ENCODE results near the gene CST11.
"Not testable (repeated sequence)": the region's sequence is repeated elsewhere in the genome, so short reads cannot be mapped to it uniquely, and the experiment has no call there.

CST11 gene

DNA sequence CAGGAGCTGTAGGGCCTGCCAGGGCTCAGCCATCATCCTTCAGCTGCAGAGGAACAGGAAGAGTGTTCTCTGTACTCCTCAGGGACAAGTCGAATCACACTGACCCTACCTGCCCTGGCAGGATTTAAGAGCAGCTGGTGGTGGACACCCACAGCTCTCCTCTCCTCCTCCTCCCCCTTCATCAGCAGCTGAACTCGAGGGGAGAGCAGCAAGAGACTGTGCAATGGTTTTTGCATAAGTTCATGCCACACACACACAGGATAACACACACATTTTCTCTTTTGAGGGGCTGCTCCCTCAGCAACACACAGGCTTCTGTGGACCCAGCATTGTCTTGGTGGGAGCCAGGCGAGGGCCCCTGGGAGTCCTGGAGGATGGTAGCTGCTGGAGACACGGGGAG lies at the start of gene CST11:
CST11 (minus strand) TSS at position 101 of the 400 bp plus-strand sequence; CDS start at position 36, 65 bp downstream.
- no peak for DNase-seq (ENCODE audit: insufficient read length, low spot score)
- no peak for FAIRE-seq

GRCh38 chr20:23501926-23502325 lies 49.2 kb upstream of the CST11 start:
- no peak for DNase-seq (ENCODE audit: insufficient read length, low spot score)
- no peak for FAIRE-seq

DNA sequence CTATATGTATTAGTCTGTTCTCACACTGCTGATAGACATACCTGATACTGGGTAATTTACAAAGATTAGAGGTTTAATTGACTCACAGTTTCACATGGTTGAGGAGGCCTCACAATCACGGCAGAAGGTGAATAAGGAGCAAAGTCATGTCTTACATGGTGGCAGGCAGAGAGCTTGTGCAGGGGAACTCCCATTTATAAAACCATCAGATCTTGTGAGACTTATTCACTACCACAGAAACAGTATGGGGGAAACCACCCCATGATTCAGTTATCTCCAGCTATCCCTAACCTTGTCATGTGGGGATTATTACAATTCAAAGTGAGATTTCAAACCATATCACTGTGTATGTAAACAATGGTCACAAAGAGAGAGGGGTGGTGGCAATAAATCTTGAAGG lies 44.9 kb upstream of the CST11 start:
- no peak for DNase-seq (ENCODE audit: insufficient read length, low spot score)
- no peak for FAIRE-seq

DNA sequence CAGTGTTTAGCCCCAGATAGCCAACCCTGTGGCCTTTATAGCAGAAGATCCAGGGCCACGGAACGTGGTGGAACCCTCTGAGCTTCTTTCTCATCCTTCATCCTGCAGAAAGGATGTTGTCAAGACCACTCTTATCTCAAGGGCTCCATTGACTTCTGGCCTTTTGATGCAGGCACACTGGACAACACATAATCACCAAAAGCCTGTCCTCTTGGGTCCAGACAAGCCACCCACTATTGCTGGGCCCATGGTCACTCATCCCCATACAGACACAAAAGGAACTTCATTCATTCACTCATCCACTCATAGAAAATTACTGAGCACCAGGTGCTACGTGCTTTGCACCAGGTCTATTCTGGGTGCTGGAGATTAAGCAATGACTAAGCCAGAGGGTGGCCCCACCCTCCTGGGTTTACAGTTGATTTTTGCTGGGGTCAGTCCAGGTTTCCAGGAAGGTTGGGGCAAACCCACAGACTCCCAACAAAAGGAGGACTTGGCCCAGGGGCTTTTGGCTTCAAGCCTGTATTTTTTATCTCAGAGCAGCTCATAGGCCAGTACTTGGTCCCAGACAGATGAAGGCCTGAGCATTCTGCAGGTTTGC lies 40.6 kb upstream of the CST11 start:
- no peak for DNase-seq (ENCODE audit: insufficient read length, low spot score)
- no peak for FAIRE-seq

DNA sequence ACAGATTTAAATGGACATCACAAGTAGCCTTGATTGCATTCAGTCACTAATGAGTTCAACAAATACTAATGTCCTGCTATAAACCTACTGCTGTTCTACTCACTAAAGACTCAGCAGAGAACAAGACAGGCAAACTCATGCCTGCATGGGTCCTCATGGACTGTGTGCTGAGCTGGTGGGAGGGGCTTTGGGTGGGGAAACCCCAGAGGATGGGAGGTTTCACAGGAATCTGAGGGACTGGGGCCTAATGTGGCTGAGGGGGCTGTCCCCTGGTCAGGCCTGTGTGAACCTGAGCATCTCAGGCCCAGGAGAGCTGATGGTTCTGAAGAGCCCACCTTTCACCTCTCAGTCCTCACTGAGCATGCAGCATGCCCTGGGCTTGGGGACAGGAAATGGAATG lies 39.6 kb upstream of the CST11 start:
- no peak for FAIRE-seq
- no peak for DNase-seq (ENCODE audit: insufficient read length, low spot score)

DNA sequence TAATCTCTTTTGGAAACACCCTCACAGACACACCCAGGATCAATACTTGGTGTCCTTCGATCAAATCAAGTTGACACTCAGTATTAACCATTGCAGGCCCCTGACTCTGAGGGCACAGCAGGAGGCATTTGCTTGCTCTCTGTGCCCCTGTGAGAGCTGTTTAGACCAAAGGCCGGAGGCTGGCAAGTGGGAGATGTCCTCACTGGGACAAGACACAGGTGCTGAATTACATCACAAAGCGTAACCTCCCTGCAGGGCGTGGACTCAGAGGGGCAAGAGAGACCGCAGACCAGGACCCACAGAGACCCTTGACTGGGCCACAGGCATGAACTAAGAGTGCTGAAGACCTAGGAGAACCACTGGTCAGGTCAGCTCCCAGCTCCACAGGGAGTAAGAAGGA lies 38.1 kb upstream of the CST11 start, which contains the start of gene CST8:
CST8 (plus strand) TSS at position 301 of the 400 bp plus-strand sequence. CDS start 551 bp downstream, outside the sequence.
- no peak for FAIRE-seq
- DNase-seq (ENCODE audit: insufficient read length, low spot score): no peak

- FAIRE-seq: no peak
- no peak for DNase-seq (ENCODE audit: insufficient read length, low spot score)
Measured at GRCh38 chr20:23488996-23489395, 36.3 kb upstream of the CST11 start.

DNA sequence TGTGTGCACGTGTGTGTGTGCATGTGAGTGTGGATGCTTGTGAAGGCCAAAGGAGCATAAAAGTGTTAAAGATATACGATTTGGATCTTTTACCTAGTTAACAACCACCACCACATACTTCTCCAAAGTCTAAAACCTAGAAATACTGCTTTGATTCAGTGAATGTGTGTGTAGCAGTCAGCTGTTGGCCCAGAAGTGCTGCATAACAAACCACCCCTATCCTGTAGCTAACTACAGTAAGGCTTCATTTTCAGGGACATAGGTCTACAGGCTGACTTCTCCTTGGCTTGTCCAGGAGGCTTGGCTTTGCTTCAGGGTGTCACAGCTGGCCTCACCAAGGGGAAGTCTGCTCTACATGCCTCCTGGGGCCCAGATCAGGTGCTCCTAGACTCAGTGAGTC lies 35.8 kb upstream of the CST11 start:
- DNase-seq (ENCODE audit: insufficient read length, low spot score): no peak
- no peak for FAIRE-seq

DNA sequence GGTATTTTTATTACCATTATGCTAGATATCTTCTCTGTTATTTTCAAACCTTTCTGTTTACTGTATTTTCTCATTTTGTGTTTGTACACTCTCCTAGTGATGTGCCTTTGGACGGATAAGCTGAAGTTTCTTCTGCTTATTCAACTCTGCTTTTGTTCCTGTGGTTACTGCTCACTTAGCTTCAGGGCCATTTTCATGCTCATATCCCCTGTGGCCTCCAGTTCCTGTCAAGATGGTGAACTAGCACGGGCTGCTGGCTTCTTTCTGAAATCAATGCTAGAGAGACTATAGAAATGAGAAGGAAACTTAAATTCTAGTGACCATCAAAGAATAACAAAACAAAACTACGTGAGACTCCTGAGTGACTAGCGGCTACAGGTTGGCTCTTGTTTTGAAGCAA lies 31.4 kb upstream of the CST11 start:
- DNase-seq (ENCODE audit: insufficient read length, low spot score) (no peak), FAIRE-seq (no peak)

DNA sequence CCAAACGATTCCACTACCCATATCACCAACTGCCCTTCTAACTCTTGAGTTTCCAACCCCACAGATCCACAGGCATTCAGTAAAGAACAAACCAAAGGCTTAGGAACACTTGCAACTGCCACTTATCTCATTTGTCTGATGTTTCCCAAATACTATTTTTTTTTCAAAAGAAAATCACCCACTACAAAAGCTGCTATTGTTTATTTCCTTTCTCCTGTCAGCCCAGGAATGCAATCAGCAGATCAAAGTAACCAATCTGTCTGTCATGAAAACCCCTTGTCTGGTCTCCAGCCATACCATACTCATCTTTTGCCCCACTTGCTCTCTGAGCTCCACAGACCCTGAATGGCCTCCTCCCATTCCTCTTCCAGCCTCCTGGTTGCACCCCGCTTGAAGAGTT lies 29.5 kb upstream of the CST11 start:
- no peak for FAIRE-seq
- no peak for DNase-seq (ENCODE audit: insufficient read length, low spot score)

GRCh38 chr20:23479043-23479442 lies 26.4 kb upstream of the CST11 start:
- FAIRE-seq (no peak), DNase-seq (ENCODE audit: insufficient read length, low spot score) (no peak)

DNA sequence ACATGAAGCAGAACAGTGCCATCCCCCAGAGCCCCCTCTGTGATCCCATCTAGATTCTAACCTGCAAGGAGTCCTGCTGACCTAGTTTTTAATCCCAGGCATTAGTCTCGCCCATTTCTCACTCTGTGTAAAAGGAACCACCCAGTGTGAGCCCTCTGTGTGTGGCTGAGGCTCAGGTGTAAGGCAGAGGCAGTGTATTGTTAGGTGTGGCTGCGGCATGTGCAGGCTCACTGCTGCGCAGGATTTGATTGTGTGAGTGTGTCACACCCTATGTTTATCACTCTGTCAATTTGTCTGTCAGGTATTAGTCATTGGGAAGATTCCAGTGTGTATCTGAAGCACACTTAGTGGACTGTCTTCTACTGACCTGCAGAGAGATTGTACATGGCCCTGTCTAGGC lies 24.5 kb upstream of the CST11 start:
- no peak for DNase-seq (ENCODE audit: insufficient read length, low spot score)
- no peak for FAIRE-seq

DNA sequence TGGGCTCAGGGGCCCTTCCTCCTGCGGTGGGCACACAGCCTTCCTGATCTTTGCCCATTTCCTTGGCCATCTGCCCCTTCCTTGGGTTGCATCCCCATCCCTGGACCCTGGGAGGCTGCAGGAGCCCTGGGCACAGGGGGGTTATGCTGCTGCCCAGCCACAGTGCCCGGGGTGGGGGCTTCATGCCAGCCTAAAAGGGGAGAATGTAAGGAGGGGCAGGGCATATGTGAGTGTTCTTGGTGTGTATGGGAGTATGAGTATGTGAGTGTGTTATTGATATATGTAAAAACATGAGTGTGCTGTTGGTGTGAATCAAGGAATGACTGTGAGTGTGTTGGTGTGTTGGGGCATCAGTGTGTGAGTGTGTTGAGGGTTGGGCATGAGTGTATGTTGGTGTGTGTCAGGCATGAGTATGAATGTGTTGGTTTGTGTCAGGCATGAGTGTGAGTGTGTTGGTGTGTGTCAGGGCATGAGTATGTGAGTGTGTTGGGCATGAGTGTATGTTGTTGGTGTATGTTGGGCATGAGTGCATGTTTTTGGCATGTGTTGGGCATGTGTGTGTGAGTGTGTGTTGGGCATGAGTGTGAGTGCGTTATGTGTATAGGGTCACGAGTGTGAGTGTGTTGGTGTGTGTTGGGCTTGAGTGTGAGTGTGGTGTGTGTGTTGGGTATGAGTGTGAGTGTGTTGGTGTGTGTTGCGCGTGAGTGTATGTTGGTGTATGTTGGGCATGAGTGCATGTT lies 23.5 kb upstream of the CST11 start:
- FAIRE-seq (no peak), DNase-seq (ENCODE audit: insufficient read length, low spot score) (no peak)

DNA sequence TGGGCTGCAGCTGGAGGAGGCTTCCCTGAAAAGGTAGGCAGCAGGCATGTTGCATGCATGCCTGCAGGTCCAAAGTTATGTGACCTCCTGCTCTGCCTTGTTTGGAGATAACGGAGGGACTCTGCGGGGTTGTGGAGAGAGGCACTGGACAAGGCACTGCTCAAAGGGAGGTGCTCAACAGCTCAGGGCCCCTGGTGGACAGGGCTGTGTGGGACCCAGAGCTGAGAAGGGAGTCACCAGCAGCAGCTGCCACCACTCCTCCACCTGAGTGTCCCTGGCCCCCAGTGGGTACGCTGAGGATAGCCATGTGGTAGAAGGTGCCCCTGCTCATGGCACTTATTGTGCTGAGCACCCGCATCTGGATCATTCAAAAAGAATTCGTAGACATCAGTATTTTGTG lies 22.7 kb upstream of the CST11 start:
- FAIRE-seq: no peak
- DNase-seq (ENCODE audit: insufficient read length, low spot score): no peak

DNA sequence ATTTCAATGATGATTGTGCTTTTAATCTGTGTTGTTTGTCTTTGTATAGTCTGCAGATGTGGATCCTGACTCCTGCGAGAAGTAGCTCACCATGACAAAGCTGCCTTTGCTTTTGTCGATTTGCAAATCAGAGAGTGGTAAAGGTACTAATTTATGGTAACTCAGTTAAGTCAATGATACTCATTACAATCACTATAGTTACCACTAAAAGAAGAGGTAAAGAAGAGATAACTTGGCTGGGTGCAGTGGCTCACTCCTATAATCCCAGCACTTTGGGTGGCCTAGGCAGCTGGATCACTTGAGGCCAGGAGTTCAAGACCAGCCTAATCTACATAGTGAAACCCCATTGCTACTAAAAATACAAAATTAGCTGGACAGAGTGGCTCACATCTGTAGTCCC lies 20.6 kb upstream of the CST11 start:
- FAIRE-seq; DNase-seq (ENCODE audit: insufficient read length, low spot score): not testable (repeated sequence)

GRCh38 chr20:23472306-23472705 lies 19.6 kb upstream of the CST11 start:
- FAIRE-seq: not testable (repeated sequence)

GRCh38 chr20:23466961-23467360 lies 14.3 kb upstream of the CST11 start:
- DNase-seq (ENCODE audit: insufficient read length, low spot score); FAIRE-seq: not testable (repeated sequence)

More at GRCh38 chr20:23472306-23472705, 19.6 kb upstream of the CST11 start:
- not testable (repeated sequence) for DNase-seq (ENCODE audit: insufficient read length, low spot score)

GRCh38 chr20:23461180-23461579 lies 8.5 kb upstream of the CST11 start:
- DNase-seq (ENCODE audit: insufficient read length, low spot score): no peak
- no peak for FAIRE-seq

GRCh38 chr20:23459461-23460150 lies 6.9 kb upstream of the CST11 start:
- DNase-seq (ENCODE audit: insufficient read length, low spot score): no peak
- FAIRE-seq: no peak

GRCh38 chr20:23456873-23457272 lies 4.2 kb upstream of the CST11 start:
- no peak for DNase-seq (ENCODE audit: insufficient read length, low spot score)
- no peak for FAIRE-seq

DNA sequence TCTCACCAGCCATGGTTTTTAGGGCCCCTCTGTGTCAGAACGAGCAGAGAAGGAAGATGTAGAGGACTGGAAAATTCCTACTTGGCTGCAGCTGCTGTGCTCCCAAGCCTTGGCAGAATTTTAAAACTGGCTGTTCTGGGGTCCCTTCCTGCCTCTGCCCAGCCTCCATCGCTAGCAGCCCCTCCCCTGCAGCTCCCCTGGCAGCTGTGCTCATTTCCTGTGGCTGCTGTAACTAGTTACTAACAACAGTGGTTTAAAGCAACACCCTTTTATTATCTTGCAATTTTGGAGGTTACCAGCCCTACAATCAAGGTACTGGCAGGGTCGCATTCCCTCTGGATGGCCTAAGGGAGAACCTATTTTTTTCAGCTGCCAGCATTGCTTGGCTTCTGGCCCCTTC lies 3.7 kb upstream of the CST11 start:
- DNase-seq (ENCODE audit: insufficient read length, low spot score): no peak
- no peak for FAIRE-seq

GRCh38 chr20:23455639-23456038 lies 3.0 kb upstream of the CST11 start:
- FAIRE-seq: no peak
- DNase-seq (ENCODE audit: insufficient read length, low spot score): no peak

Measured in HTR-8/SVneo (cell line).